ENCODE results near the gene SRRD. TPM values are rescaled to one million over a fixed set of nuclear protein-coding genes. Genes with fewer than 3 reads are reported as not detected.
A peak's percentile ranks its signal among the peaks of the same experiment; 100 is the strongest.

Gene SRRD
- total RNA-seq, 2 donors from 2014 or later, result 15.1 to 18.7 TPM

GRCh38 chr22:26446808-26447515, 36.7 kb upstream of the SRRD start:
- no peak for ATAC-seq
- Mint-ChIP-seq H3K4me1 (peaks cover 3% of the 10 kb centered on the region), H3K36me3 (ENCODE audit: low read depth) (peaks cover 3% of the 10 kb centered on the region), H3K27ac (no peak overlapping the region), H3K27me3 (no peaks in the 10 kb centered on the region), H3K4me3 (no peak overlapping the region)
- no peaks in the 10 kb centered on the region for H3K9me3 ChIP-seq (ENCODE audit: control insufficient read depth, low read length, poor library complexity, severe bottlenecking)
- DNase-seq, result no peak

GRCh38 chr22:26447584-26448329, 35.9 kb upstream of the SRRD start:
- Mint-ChIP-seq H3K4me3 (no peak overlapping the region), H3K27ac (no peak overlapping the region), H3K4me1 (peaks cover 3% of the 10 kb centered on the region), H3K27me3 (no peaks in the 10 kb centered on the region), H3K36me3 (ENCODE audit: low read depth) (peaks cover 3% of the 10 kb centered on the region)
- DNase-seq, result no peak
- H3K9me3 ChIP-seq (ENCODE audit: control insufficient read depth, low read length, poor library complexity, severe bottlenecking), result no peaks in the 10 kb centered on the region
- no peak for ATAC-seq

- H3K27ac Mint-ChIP-seq, result no peak overlapping the region
- ATAC-seq (no peak), DNase-seq (no peak)
- peaks cover 3% of the 10 kb centered on the region for H3K36me3 Mint-ChIP-seq (ENCODE audit: low read depth)
- H3K9me3 ChIP-seq (ENCODE audit: control insufficient read depth, low read length, poor library complexity, severe bottlenecking), result no peaks in the 10 kb centered on the region
- H3K27me3 Mint-ChIP-seq, result no peaks in the 10 kb centered on the region
- no peak overlapping the region for H3K4me3 Mint-ChIP-seq
- peaks cover 3% of the 10 kb centered on the region for H3K4me1 Mint-ChIP-seq
Observed at GRCh38 chr22:26448334-26448733, 35.3 kb upstream of the SRRD start.

- peaks cover 3% of the 10 kb centered on the region for H3K4me1 Mint-ChIP-seq
- no peak overlapping the region for H3K4me3 Mint-ChIP-seq
- H3K27ac Mint-ChIP-seq, result peak overlapping the region; percentile 62
- DNase-seq (no peak), ATAC-seq (no peak)
- H3K36me3 Mint-ChIP-seq (ENCODE audit: low read depth), result peaks cover 3% of the 10 kb centered on the region
- no peaks in the 10 kb centered on the region for H3K9me3 ChIP-seq (ENCODE audit: control insufficient read depth, low read length, poor library complexity, severe bottlenecking)
- no peaks in the 10 kb centered on the region for H3K27me3 Mint-ChIP-seq
Observed at GRCh38 chr22:26448941-26449340, 34.7 kb upstream of the SRRD start.

GRCh38 chr22:26450453-26451185, 33.1 kb upstream of the SRRD start:
- Mint-ChIP-seq H3K27ac (no peak overlapping the region), H3K4me3 (no peak overlapping the region), H3K36me3 (ENCODE audit: low read depth) (no peaks in the 10 kb centered on the region), H3K27me3 (no peaks in the 10 kb centered on the region), H3K4me1 (no peaks in the 10 kb centered on the region)
- DNase-seq (no peak), ATAC-seq (no peak)
- H3K9me3 ChIP-seq (ENCODE audit: control insufficient read depth, low read length, poor library complexity, severe bottlenecking), result no peaks in the 10 kb centered on the region

GRCh38 chr22:26452236-26453016, 31.3 kb upstream of the SRRD start:
- ATAC-seq, result no peak
- H3K9me3 ChIP-seq (ENCODE audit: control insufficient read depth, low read length, poor library complexity, severe bottlenecking), result no peaks in the 10 kb centered on the region
- no peak for DNase-seq
- Mint-ChIP-seq H3K4me1 (no peaks in the 10 kb centered on the region), H3K27ac (no peak overlapping the region), H3K27me3 (no peaks in the 10 kb centered on the region), H3K4me3 (no peak overlapping the region), H3K36me3 (ENCODE audit: low read depth) (no peaks in the 10 kb centered on the region)

GRCh38 chr22:26453216-26453615, 30.5 kb upstream of the SRRD start:
- Mint-ChIP-seq H3K36me3 (ENCODE audit: low read depth) (no peaks in the 10 kb centered on the region), H3K27ac (no peak overlapping the region), H3K27me3 (no peaks in the 10 kb centered on the region), H3K4me3 (no peak overlapping the region), H3K4me1 (peaks cover 2% of the 10 kb centered on the region)
- ATAC-seq (no peak), DNase-seq (no peak)
- no peaks in the 10 kb centered on the region for H3K9me3 ChIP-seq (ENCODE audit: control insufficient read depth, low read length, poor library complexity, severe bottlenecking)

GRCh38 chr22:26453812-26454500, 29.7 kb upstream of the SRRD start:
- no peak for ATAC-seq
- H3K36me3 Mint-ChIP-seq (ENCODE audit: low read depth), result no peaks in the 10 kb centered on the region
- no peak overlapping the region for H3K27ac Mint-ChIP-seq
- no peak overlapping the region for H3K4me3 Mint-ChIP-seq
- no peaks in the 10 kb centered on the region for H3K9me3 ChIP-seq (ENCODE audit: control insufficient read depth, low read length, poor library complexity, severe bottlenecking)
- peaks cover 2% of the 10 kb centered on the region for H3K4me1 Mint-ChIP-seq
- H3K27me3 Mint-ChIP-seq, result no peaks in the 10 kb centered on the region
- no peak for DNase-seq

GRCh38 chr22:26457661-26458272, 25.9 kb upstream of the SRRD start:
- H3K36me3 Mint-ChIP-seq (ENCODE audit: low read depth), result no peaks in the 10 kb centered on the region
- DNase-seq (no peak), ATAC-seq (no peak)
- no peak overlapping the region for H3K27ac Mint-ChIP-seq
- H3K9me3 ChIP-seq (ENCODE audit: control insufficient read depth, low read length, poor library complexity, severe bottlenecking), result no peaks in the 10 kb centered on the region
- H3K4me1 Mint-ChIP-seq, result peaks cover 2% of the 10 kb centered on the region
- no peak overlapping the region for H3K4me3 Mint-ChIP-seq
- no peaks in the 10 kb centered on the region for H3K27me3 Mint-ChIP-seq

GRCh38 chr22:26460202-26460601, 23.5 kb upstream of the SRRD start:
- peaks cover 2% of the 10 kb centered on the region for H3K4me1 Mint-ChIP-seq
- H3K27ac Mint-ChIP-seq, result no peak overlapping the region
- H3K27me3 Mint-ChIP-seq, result no peaks in the 10 kb centered on the region
- no peaks in the 10 kb centered on the region for H3K9me3 ChIP-seq (ENCODE audit: control insufficient read depth, low read length, poor library complexity, severe bottlenecking)
- DNase-seq, result no peak
- no peak overlapping the region for H3K4me3 Mint-ChIP-seq
- H3K36me3 Mint-ChIP-seq (ENCODE audit: low read depth), result no peaks in the 10 kb centered on the region
- ATAC-seq, result no peak

GRCh38 chr22:26461188-26461810, 22.4 kb upstream of the SRRD start:
- H3K36me3 Mint-ChIP-seq (ENCODE audit: low read depth), result peaks cover 3% of the 10 kb centered on the region
- H3K4me3 Mint-ChIP-seq, result no peak overlapping the region
- peaks cover 2% of the 10 kb centered on the region for H3K4me1 Mint-ChIP-seq
- no peak overlapping the region for H3K27ac Mint-ChIP-seq
- DNase-seq (peak in 1 of 3 donors; percentile 22), ATAC-seq (peak; percentile 44)
- H3K9me3 ChIP-seq (ENCODE audit: control insufficient read depth, low read length, poor library complexity, severe bottlenecking), result no peaks in the 10 kb centered on the region
- no peaks in the 10 kb centered on the region for H3K27me3 Mint-ChIP-seq

GRCh38 chr22:26462051-26462450, 21.6 kb upstream of the SRRD start:
- Mint-ChIP-seq H3K27ac (no peak overlapping the region), H3K27me3 (no peaks in the 10 kb centered on the region), H3K4me3 (no peak overlapping the region), H3K36me3 (ENCODE audit: low read depth) (peaks cover 3% of the 10 kb centered on the region), H3K4me1 (peaks cover 2% of the 10 kb centered on the region)
- DNase-seq (no peak), ATAC-seq (no peak)
- H3K9me3 ChIP-seq (ENCODE audit: control insufficient read depth, low read length, poor library complexity, severe bottlenecking), result no peaks in the 10 kb centered on the region
